Smooth muscle cell of the brain vasculature (primary cell): ENCODE measurements around the gene FXYD7.
"Not testable (repeated sequence)": the region's sequence is repeated elsewhere in the genome, so short reads cannot be mapped to it uniquely, and the experiment has no call there.

Source experiments
- DNase-seq: peaks from one replicate; pipeline ENCODE4 v3.0.0-alpha.2; 2012; ENCODE audit warnings: low read depth, low spot score

Gene FXYD7

GRCh38 chr19:35144600-35145436 is 1.8 kb downstream of the FXYD7 start:
- no peak for DNase-seq

GRCh38 chr19:35146746-35147459 is 3.8 kb downstream of the FXYD7 start:
- DNase-seq, result no peak

GRCh38 chr19:35149463-35149862 is 6.4 kb downstream of the FXYD7 start:
- DNase-seq, result no peak

- no peak for DNase-seq
Measured at GRCh38 chr19:35150445-35150844, 7.4 kb downstream of the FXYD7 start.

- no peak for DNase-seq
Measured at GRCh38 chr19:35151273-35152065, 8.4 kb downstream of the FXYD7 start.

- not testable (repeated sequence) for DNase-seq
Measured at GRCh38 chr19:35153129-35153522, 10.1 kb downstream of the FXYD7 start.

- no peak for DNase-seq
Measured at GRCh38 chr19:35153701-35154524, 10.9 kb downstream of the FXYD7 start.

GRCh38 chr19:35154525-35155406 is 11.7 kb downstream of the FXYD7 start, which contains the start of gene FXYD5:
Gene FXYD5, plus strand, starts transcription at chr19:35154735. Its CDS starts 816 bp downstream, at chr19:35155551.
- DNase-seq, result no peak

- no peak for DNase-seq
Measured at GRCh38 chr19:35155441-35155840, 12.4 kb downstream of the FXYD7 start.

GRCh38 chr19:35155981-35156672 is 13.1 kb downstream of the FXYD7 start:
- no peak for DNase-seq

GRCh38 chr19:35156673-35157014 is 13.6 kb downstream of the FXYD7 start:
- no peak for DNase-seq

GRCh38 chr19:35157431-35157830 is 14.4 kb downstream of the FXYD7 start:
- DNase-seq, result no peak

- DNase-seq, result no peak
Measured at GRCh38 chr19:35159606-35160005, 16.6 kb downstream of the FXYD7 start.

GRCh38 chr19:35160629-35161433 is 17.8 kb downstream of the FXYD7 start:
- no peak for DNase-seq

- no peak for DNase-seq
Measured at GRCh38 chr19:35161434-35161743, 18.3 kb downstream of the FXYD7 start.

- no peak for DNase-seq
Measured at GRCh38 chr19:35162471-35163326, 19.6 kb downstream of the FXYD7 start.

GRCh38 chr19:35164418-35164817 is 21.4 kb downstream of the FXYD7 start:
- DNase-seq, result no peak
